Adrenal gland (tissue), 12 donors: Measurements from ENCODE around the gene PDE2A. TPM values are rescaled to one million over a fixed set of nuclear protein-coding genes. Genes with fewer than 3 reads are reported as not detected.

Experiments used
- DNase-seq, 7 donors: peaks; one replicate each; pipeline ENCODE4 v3.0.0-alpha.2; 2019 to 2020
- H3K27ac ChIP-seq, 5 donors: fragments of 200-600 bp; sonication (generic) in 4 of 5; 1 replicate in 3 of 5; 2 replicates in 2 of 5; pipeline versions ENCODE4 v1.5.1 to v1.8.0; 2016 to 2020; ENCODE audit warnings: mild to moderate bottlenecking in 1 of 5
- H3K27me3 ChIP-seq: fragments of 200-600 bp; 2 replicates; pipeline ENCODE4 v1.8.0; 2021
- H3K36me3 ChIP-seq, 2 donors: fragments of 200-600 bp; replicated peaks in 1 of 2; 1 replicate in 1 of 2; 2 replicates in 1 of 2; pipeline versions ENCODE4 v1.5.1 to v1.8.0; 2018 to 2022
- H3K4me1 ChIP-seq, 2 donors: fragments of 200-600 bp; replicated peaks in 1 of 2; 1 replicate in 1 of 2; 2 replicates in 1 of 2; pipeline versions ENCODE4 v1.5.1 to v1.8.0; 2018 to 2021
- H3K4me3 ChIP-seq, 4 donors: fragments of 200-600 bp; sonication (generic) in 3 of 4; one replicate each; pipeline ENCODE4 v1.5.1; 2016 to 2018
- H3K9me3 ChIP-seq, 3 donors: fragments of 200-600 bp; sonication (generic) in 1 of 3; replicated peaks in 1 of 3; 1 replicate in 2 of 3; 2 replicates in 1 of 3; pipeline versions ENCODE4 v1.5.1 to v1.8.0; 2016 to 2021
- CTCF ChIP-seq, 6 experiments: fragments of 450-650 bp in 4 of 6; fragments of 200-600 bp in 2 of 6; sonication (generic) in 1 of 6; IDR thresholded peaks; 1 replicate in 5 of 6; 2 replicates in 1 of 6; pipeline versions ENCODE4 v1.5.1 to v1.8.0; 2016 to 2021; ENCODE audit warnings: antibody characterized with exemption in 6 of 6, mild to moderate bottlenecking in 2 of 6, moderate library complexity in 1 of 6
- POLR2A ChIP-seq, 2 donors: fragments of 450-650 bp; IDR thresholded peaks; one replicate each; pipeline ENCODE4 v1.6.1; 2017; ENCODE audit warnings: antibody characterized with exemption in 2 of 2, mild to moderate bottlenecking in 2 of 2, moderate library complexity in 1 of 2
- WGBS, 4 donors: extraction: QIAGEN DNeasy Blood & Tissue Kit in 2 of 4; methylation state at CpG; one replicate each; pipeline versions ENCODE4 v1.1.5 to v1.1.7; 2013 to 2017; 5-methylcytosine and 5-hydroxymethylcytosine counted together
- intact Hi-C, 2 donors: fragments of 100-400 bp; cut with DNase I; formaldehyde crosslinking; loops; one replicate each; pipeline versions ENCODE4 v1.14.1 to v1.15.0; 2022 to 2023
- polyA plus RNA-seq, 3 donors: library from polyadenylated mRNA; stranded (reverse); fragments of 200-250 nt in 2 of 3; fragments of 350-450 nt in 1 of 3; fragmentation: Illumina TruSeq in 1 of 3; extraction: RNeasy Lipid Tissue Mini Kit (QIAGEN cat#74804) in 1 of 3; gene quantifications; one replicate each; pipeline ENCODE4 v1.2.3, GENCODE V29; 2013 to 2014
- total RNA-seq, 9 donors: library from RNA; depleted of rRNA in 4 of 9; stranded (reverse); fragments of >200 nt in 4 of 9; fragments of 120-200 nt in 1 of 9; fragmentation: NEBNext Ultra II Directional in 1 of 9; extraction: Animal tissue kit (Norgen Biotek cat#: 25700) in 1 of 9; gene quantifications; one replicate each; pipeline versions ENCODE4 v1.1.0 to v1.2.4, GENCODE V29; 2013 to 2023
- donor health status: healthy with polysubstance abuse.
- donor health status: Bipolar disorder and iron deficiency.
- donor health status: DM: yes; HTN: yes; CAD: no.
- donor health status: DM: no; HTN: no; CAD: no.
- donor health status: DM: no; HTN: no; CAD: no.
- donor health status: DM: yes; HTN: yes; CAD: no.

Gene PDE2A
- total and polyA plus RNA-seq, 12 donors, result 11.5 to 226 (median 67.6) TPM

- no peaks in the 10 kb centered on the region for H3K4me1 ChIP-seq
- H3K36me3 ChIP-seq, result no peaks in the 10 kb centered on the region
- peak in 2 of 7 donors; percentile 2 to 5 for DNase-seq
- WGBS, 4 donors, result 83 to 93% (median 91%) methylated on average over 2 to 7 of the region's 7 CpGs
- no peak overlapping the region for H3K27ac ChIP-seq
- H3K27me3 ChIP-seq, result no peaks in the 10 kb centered on the region
- TF ChIP-seq CTCF (IDR thresholded peaks at IDR 0.05), result no peak
- no peak for TF ChIP-seq POLR2A (IDR thresholded peaks at IDR 0.05)
- no peak overlapping the region for H3K4me3 ChIP-seq
- H3K9me3 ChIP-seq, result no peaks in the 10 kb centered on the region
- intact Hi-C loops, result loop anchor here in 1 of 2 donors (5.0 kb wide), 1 partner anchor 59 kb away; no protein-coding TSS in a partner anchor
These were observed 85.5 kb downstream of the PDE2A start for GRCh38 chr11:72588421-72589410.

- TF ChIP-seq POLR2A (IDR thresholded peaks at IDR 0.05) (no peak), CTCF (IDR thresholded peaks at IDR 0.05) (no peak)
- H3K27me3 ChIP-seq, result no peaks in the 10 kb centered on the region
- intact Hi-C loops, result loop anchor here in 1 of 2 donors (5.0 kb wide), 1 partner anchor 60 kb away; no protein-coding TSS in a partner anchor
- H3K9me3 ChIP-seq, result no peaks in the 10 kb centered on the region
- peak in 2 of 7 donors; percentile 2 to 4 for DNase-seq
- H3K4me1 ChIP-seq, result no peaks in the 10 kb centered on the region
- no peak overlapping the region for H3K27ac ChIP-seq
- no peaks in the 10 kb centered on the region for H3K36me3 ChIP-seq
- 94 to 100% (median 98%) methylated on average over 1 of the region's 1 CpG for WGBS, 4 donors
- no peak overlapping the region for H3K4me3 ChIP-seq
These were observed 86.5 kb downstream of the PDE2A start for GRCh38 chr11:72587696-72588095.

GRCh38 chr11:72586321-72587090 lies 87.7 kb downstream of the PDE2A start:
- no peak for TF ChIP-seq CTCF (IDR thresholded peaks at IDR 0.05)
- TF ChIP-seq POLR2A (IDR thresholded peaks at IDR 0.05), result no peak
- peak in 2 of 7 donors; percentile 5 to 13 for DNase-seq
- 86 to 90% (median 86%) methylated on average over 7 of the region's 7 CpGs for WGBS, 4 donors
- intact Hi-C loops, result loop anchor here in 1 of 2 donors (5.0 kb wide), 1 partner anchor 61 kb away; no protein-coding TSS in a partner anchor
- Histone ChIP-seq H3K4me1 (no peaks in the 10 kb centered on the region), H3K4me3 (no peak overlapping the region), H3K9me3 (no peaks in the 10 kb centered on the region), H3K36me3 (peaks cover 0 to under 1% of the 10 kb centered on the region in 2 donors), H3K27me3 (no peaks in the 10 kb centered on the region), H3K27ac (no peak overlapping the region)
